ENCODE data around the gene BAIAP2L1.

Gene BAIAP2L1

DNA sequence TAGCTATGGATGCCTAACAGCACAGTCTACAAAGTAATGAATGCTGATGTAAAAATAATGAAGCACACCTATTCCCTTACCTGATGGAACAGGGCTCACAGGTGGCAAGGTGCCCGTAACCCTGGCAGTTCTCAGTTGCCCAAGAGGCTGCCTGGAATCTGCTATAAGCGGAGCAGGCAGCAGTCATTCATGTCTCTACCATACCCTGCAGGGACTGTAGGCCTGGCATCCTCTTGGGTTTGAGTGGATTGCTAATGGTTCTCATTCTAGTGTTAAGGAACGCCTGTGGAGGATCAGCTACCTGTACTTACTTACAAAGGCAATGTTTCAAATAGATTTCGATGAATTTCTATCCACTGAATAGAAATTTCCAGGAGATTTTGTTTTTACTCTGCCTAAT lies 38.4 kb downstream of the BAIAP2L1 start:
- DNase-seq (ENCODE audit: extremely low spot score, insufficient read length, low read depth) (no peak), FAIRE-seq (no peak)

DNA sequence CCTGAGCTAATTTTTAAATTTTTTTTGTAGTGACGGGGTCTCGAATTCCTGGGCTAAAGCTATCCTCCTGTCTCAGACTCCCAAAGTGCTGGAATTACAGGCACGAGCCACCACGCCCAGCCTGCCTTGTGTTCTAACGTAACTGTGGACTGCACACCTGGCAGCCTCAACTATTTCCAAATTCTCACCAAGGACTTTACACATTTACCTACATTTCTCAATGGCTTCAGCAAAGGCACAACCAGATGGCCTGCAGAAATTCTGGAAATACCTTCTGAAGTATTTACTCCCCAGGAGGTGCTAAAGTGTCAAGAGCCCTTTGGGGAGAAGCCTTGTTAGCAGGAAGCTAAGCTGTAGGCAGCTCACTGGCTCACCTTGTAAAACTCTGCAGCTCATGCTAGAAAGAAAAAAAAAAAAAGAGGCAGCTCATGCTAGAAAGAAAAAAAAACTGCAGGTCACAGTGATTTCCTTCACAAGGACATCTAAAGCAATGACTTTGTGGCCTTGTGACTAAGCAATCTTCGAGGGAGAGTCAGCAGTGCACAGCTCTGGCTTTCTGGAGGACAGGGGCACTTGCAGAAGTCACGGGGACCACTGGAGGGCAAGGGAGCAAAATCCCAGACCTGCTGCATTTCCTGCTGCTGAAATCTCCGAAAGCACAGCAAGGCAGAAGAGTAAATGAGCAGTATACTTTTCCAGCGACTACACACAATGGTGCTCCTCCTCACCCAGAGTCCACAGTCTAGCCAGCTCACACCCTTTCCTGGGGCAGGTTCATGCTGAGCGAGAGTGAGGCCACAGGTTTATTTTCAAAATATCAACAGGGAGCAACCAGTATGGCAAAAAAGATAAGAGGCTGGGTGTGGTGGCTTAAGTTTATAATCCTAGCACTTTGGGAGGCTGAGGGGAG lies 40.4 kb downstream of the BAIAP2L1 start:
- FAIRE-seq, result no peak
- DNase-seq (ENCODE audit: extremely low spot score, insufficient read length, low read depth), result no peak

- no peak for DNase-seq (ENCODE audit: extremely low spot score, insufficient read length, low read depth)
- FAIRE-seq, result no peak
Observed at GRCh38 chr7:98359395-98359794, 41.5 kb downstream of the BAIAP2L1 start.

DNA sequence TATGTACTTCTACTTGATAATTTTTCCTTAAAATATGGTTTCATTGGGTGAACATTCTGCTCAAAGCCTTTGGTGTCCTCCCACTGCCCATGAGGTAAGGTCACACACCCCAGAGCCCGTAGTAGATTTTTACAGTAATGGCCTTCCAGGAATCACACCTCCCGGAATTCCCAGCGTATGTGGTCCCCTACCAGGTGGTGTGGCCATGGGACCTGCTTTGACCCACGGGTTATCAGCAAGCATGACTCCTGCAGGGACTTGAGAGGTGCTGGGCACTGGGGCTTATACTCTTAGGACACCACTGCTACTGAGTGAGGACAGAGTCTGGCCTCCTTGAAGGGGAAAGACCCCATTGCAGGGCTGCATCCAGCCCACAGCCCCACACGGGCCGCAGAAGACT lies 42.2 kb downstream of the BAIAP2L1 start:
- DNase-seq (ENCODE audit: extremely low spot score, insufficient read length, low read depth) (no peak), FAIRE-seq (no peak)

GRCh38 chr7:98357751-98358161 lies 43.1 kb downstream of the BAIAP2L1 start:
- FAIRE-seq, result no peak
- DNase-seq (ENCODE audit: extremely low spot score, insufficient read length, low read depth), result no peak

DNA sequence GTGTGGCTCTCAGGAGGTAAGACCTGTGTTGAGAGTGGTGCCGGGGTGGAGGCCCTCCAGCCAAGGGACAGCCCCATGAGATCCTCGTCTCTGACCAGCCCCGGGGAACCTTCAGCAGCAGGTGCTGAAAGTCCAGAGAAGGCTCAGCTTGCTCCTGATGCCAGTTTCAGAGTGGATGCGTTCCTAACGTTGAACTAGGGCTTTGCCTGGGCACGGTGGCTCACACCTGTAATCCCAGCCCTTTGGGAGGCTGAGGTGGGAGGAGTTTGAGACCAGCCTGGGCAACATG lies 45.7 kb downstream of the BAIAP2L1 start:
- DNase-seq (ENCODE audit: extremely low spot score, insufficient read length, low read depth) (no peak), FAIRE-seq (no peak)

DNA sequence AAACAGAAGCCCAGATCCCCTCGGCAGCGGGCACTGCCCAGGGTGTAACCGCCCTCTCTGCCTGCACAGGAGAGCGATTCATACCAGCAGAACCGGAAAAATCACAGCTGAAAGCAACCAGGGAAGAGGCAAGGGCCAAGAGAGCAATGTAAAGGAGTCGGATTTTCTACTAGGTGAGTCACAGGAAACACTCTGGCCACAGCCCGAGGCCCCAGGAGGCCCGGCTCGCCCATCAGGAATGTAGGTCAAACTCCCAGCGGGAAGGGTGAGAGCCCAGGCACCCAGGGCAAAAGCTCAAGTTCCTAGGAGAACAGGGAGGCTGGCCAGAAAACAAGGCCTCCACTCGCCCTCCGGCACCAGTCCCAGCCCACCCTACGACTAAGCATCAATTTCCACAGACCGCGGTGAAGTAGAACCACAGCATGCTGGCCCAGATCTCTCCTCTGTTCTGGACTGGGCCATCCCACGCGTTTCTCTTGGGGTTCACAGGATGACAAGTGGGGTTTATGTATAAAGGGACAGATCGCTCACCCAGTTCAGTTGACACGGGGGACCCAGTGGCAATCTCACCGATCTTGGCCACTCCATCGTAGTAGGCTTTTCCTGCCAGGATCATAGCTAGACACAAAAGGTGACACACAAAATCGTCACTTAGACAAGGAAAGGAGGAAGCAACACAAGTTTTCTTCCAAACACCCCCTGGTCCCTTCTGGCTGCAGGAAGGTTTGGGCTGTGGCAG lies 46.2 kb downstream of the BAIAP2L1 start:
- FAIRE-seq (no peak), DNase-seq (ENCODE audit: extremely low spot score, insufficient read length, low read depth) (no peak)

DNA sequence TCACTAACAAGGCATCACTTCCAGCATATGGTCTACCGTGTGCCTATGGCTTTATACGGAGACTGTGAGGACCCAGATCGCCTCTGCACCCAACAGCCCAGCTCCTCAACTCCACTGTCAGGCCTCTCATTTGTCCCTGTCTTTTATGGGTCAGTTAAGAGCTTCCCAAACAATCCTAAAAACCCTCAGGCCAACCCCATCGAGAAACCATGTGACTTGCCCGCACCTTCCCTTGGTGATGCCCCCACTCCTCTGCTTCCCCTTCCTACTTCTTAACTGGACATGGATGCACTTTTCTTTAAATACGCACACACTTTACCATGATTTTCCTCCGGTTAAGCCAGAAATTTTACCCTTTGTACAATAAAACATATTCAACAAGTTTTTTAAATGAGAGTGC lies 46.8 kb downstream of the BAIAP2L1 start:
- no peak for FAIRE-seq
- no peak for DNase-seq (ENCODE audit: extremely low spot score, insufficient read length, low read depth)

DNA sequence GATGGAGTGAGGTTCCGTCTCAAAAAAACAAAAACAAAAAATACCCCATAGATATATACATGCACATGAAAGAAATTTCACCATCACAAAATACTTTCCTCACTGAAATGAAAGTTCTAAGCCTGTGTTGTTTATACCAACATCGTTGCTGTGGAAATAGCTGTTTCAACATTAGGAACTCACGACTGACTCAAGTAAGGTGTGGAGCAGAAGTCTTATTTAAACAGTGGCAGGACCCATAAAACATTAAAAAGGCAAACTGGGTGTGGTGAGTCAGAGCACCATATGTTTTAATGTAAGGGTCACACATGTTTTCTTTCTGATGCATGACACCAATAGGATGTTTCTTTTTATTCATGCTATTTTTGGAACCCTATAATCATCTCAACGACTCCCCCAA lies 48.3 kb downstream of the BAIAP2L1 start:
- no peak for DNase-seq (ENCODE audit: extremely low spot score, insufficient read length, low read depth)
- FAIRE-seq, result no peak

DNA sequence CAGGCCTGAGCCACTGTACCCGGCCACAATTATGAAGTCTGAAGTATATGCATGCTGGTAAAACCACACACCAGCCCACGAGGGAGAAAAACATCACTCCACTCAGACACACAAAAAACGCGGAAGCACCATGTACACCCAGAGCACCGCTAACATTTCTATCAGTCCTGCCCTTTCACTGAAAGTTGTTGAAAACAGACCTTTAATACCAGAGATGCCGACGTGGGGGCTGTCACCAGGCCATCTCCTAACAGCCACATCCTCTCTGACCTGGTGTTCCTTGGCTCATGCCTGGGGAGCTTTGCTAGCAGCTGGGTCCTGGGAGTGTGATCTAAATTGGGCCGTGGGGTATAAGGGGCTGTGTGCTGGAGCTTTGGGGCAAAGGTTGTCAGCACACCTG lies 49.8 kb downstream of the BAIAP2L1 start:
- no peak for DNase-seq (ENCODE audit: extremely low spot score, insufficient read length, low read depth)
- no peak for FAIRE-seq

DNA sequence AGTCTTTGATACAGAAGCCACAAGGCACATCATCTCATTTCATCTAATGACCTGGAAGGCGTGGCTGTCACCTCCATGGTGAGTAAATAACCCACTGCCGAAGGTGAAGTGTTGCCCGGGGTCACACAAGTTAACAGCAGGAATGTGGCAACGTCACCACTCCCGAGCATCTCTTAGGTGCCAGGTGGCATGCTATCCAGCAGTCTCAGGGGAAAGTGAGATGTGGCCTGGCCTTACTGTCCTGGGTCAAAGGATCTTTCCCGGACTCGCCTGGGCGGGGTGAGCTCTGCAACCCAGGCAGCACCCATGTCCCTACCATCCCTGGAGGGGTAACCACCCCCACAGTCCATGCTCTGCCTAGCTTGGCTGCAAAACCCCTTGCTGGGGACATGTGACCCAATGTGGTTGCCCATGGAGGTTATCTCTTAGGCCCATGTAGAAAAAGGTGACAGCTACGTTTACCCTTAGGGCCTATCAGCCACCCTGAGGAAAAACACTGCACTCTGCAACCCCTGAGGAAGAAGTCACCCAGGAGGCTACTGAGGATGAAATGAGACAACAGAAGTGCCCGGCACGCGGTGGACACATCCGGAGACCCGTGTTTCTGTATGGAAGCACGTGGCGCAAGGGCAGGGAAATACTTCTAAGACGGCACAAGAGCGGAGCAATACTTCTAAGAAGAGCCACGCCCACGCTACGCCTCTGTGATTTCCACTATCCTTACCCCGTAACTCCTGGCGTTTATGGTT lies 52.0 kb downstream of the BAIAP2L1 start:
- DNase-seq (ENCODE audit: extremely low spot score, insufficient read length, low read depth) (no peak), FAIRE-seq (no peak)

DNA sequence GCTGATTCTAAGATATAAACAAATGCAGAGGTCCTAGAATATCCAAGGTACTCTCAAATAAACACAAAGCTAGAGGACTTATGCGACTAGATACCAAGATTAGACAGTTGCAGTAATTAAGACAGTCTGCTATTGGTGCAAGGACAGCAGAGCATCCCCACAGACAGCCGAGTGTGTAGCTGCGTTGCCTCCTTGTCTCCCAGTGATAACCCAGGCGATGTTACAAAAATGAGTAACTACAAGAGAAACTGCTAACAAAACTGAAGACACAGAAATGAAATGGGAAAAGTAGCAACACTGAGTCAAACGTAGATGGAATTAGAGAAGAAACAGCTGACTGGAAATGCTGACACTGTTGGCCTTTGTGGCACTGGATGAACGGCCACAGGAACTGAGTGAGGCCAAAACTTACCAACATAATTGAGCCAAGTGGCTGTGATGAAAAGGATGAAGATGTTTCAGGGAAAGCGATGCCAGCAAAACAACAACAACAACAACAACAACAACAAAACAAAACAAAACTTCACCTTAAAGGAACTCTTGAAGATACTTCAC lies 54.3 kb downstream of the BAIAP2L1 start:
- DNase-seq (ENCODE audit: extremely low spot score, insufficient read length, low read depth) (no peak), FAIRE-seq (no peak)

DNA sequence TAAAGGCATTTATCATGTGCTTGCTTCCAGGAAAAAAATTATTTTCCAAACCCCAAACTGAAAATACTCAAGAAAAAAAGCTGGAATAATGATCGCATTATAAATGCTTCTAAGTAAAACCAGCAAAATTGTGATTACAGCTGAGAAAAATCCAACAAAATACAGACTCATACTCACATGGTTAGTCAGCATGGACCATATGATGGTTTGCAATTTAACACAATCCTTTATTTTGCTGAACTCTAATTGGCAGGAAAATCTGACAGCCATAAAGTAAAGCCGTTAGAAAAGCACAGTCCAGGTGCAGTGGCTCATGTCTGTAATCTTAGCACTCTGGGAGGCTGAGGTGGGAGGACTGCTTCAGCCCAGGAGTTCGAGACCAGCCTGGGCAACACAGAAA lies 59.8 kb downstream of the BAIAP2L1 start:
- DNase-seq (ENCODE audit: extremely low spot score, insufficient read length, low read depth), result no peak
- FAIRE-seq, result no peak

DNA sequence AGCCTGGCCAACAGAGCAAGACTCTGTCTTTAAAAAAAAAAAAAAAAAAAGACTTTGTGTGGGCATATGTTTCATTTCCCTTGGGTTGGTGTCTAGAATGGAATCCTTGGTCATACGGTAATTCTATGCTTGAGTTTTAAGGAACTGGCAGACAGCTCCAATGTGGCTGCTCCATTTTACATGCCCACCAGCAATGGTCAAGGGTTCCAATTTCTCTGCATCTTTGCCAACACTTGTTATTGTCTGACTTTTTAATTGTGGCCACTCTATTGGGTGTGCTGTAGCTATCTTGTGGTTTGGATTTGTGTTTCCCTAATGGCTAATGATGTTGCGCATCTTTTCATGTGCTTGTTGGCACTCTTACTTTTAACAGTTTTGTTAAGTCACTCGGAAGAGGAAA lies 61.8 kb downstream of the BAIAP2L1 start:
- DNase-seq (ENCODE audit: extremely low spot score, insufficient read length, low read depth) (no peak), FAIRE-seq (no peak)

DNA sequence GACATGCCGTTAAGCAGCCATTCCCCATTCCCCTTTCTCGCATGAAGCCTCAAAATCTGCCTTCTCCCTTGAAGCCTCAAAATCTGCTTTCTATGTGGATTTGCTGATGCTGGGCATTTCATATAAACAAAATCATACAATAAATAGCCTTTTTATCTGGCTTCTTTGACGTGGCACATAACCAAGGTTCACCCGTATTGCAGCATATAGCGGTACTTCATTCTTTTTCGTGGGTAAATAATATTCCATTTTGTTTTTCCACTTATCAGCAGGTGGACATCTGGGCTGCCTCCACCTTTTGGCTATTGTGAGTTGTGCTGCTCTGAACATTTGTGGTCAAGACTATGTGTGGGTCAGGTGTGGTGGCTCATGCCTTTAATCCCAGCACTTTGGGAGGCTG lies 62.4 kb downstream of the BAIAP2L1 start:
- DNase-seq (ENCODE audit: extremely low spot score, insufficient read length, low read depth) (no peak), FAIRE-seq (no peak)

DNA sequence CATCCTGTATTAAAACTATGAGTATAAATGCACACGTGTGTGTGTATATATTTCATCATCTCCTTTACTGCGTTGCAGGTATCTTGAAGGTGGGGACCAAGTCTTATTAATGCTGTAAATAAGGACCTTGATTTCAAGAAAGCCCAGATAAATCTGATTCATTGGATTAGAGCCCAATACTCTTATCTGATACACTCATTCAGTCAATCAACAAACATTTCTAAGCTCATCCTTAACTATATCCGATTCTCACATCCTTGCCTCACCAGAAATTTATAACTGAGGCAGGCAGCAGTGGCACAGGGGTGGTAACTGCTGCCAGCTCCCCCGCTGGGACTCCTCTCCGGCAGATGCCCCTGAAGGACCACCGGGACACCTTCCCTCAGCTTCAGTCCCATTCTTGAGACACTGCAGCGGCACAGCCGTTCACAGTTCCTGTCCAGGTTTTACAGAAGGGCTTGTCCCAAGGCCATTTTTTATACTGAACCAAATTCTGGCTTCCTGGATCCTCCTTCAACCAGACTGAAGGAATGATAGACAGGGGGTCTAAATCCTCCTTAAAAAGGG lies 65.4 kb downstream of the BAIAP2L1 start:
- FAIRE-seq (no peak), DNase-seq (ENCODE audit: extremely low spot score, insufficient read length, low read depth) (no peak)

DNA sequence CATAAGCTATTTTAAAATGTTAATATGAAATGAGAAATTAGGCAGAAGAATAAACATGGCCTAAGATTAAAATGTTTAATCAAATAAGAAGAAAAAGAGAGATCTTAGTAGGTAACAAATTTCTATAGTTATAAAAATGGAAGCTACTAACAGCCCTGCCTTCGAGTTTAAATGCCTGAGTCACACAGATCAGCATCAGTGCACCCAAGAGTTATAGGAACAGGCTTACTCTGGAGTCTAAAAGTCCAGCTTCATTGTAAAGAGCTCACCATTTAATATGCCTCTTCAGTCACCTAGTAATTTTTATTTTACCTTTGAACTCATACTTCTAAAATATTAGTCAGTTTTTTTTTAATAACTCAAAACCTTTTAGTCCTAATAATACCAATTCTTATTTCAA lies 66.8 kb downstream of the BAIAP2L1 start:
- no peak for FAIRE-seq
- DNase-seq (ENCODE audit: extremely low spot score, insufficient read length, low read depth), result no peak

GRCh38 chr7:98330926-98331529 lies 69.9 kb downstream of the BAIAP2L1 start:
- DNase-seq (ENCODE audit: extremely low spot score, insufficient read length, low read depth), result no peak

GRCh38 chr7:98329791-98330373 lies 71.0 kb downstream of the BAIAP2L1 start:
- FAIRE-seq, result no peak

More at GRCh38 chr7:98330926-98331529, 69.9 kb downstream of the BAIAP2L1 start:
- no peak for FAIRE-seq

More at GRCh38 chr7:98329791-98330373, 71.0 kb downstream of the BAIAP2L1 start:
- DNase-seq (ENCODE audit: extremely low spot score, insufficient read length, low read depth), result no peak
